Inflammatory macrophage treated with lipopolysaccharide for 4 hours (primary cell): ENCODE measurements around the gene HEXIM1.

ENCODE experiments used
- DNase-seq: peaks from one replicate; pipeline ENCODE4 v3.0.0-alpha.2; 2020

Gene HEXIM1

GRCh38 chr17:45147581-45148182 is 593 bp upstream of the HEXIM1 start:
- peak; percentile 93 for DNase-seq

GRCh38 chr17:45149037-45149668 is 878 bp downstream of the HEXIM1 start:
- peak; percentile 75 for DNase-seq

GRCh38 chr17:45149669-45150664 is 1.7 kb downstream of the HEXIM1 start:
- DNase-seq: peak; percentile 52

- DNase-seq: peak; percentile 51
Observed at GRCh38 chr17:45150911-45151809, 2.9 kb downstream of the HEXIM1 start.

- DNase-seq: no peak
Observed at GRCh38 chr17:45155029-45155428, 6.8 kb downstream of the HEXIM1 start.

- no peak for DNase-seq
Observed at GRCh38 chr17:45155483-45155882, 7.2 kb downstream of the HEXIM1 start.

- no peak for DNase-seq
Observed at GRCh38 chr17:45156242-45156641, 8.0 kb downstream of the HEXIM1 start.

- peak; percentile 59 for DNase-seq
Observed at GRCh38 chr17:45160447-45161287, 12.4 kb downstream of the HEXIM1 start.

GRCh38 chr17:45161288-45162024 is 13.2 kb downstream of the HEXIM1 start, which contains the start of gene HEXIM2:
Gene HEXIM2 (plus strand): TSS chr17:45161875. CDS start chr17:45162794, 919 bp downstream.
- DNase-seq: peak; percentile 100

- DNase-seq: no peak
Observed at GRCh38 chr17:45162025-45162687, 13.9 kb downstream of the HEXIM1 start.

- DNase-seq: no peak
Observed at GRCh38 chr17:45164734-45165269, 16.5 kb downstream of the HEXIM1 start.

- no peak for DNase-seq
Observed at GRCh38 chr17:45168991-45169752, 20.9 kb downstream of the HEXIM1 start.

- DNase-seq: no peak
Observed at GRCh38 chr17:45170280-45170930, 22.1 kb downstream of the HEXIM1 start.

GRCh38 chr17:45170931-45171337 is 22.7 kb downstream of the HEXIM1 start:
- DNase-seq: peak; percentile 84

- DNase-seq: peak; percentile 48
Observed at GRCh38 chr17:45171338-45172231, 23.3 kb downstream of the HEXIM1 start.

GRCh38 chr17:45172232-45172540 is 23.9 kb downstream of the HEXIM1 start:
- DNase-seq: no peak

GRCh38 chr17:45172541-45173286 is 24.4 kb downstream of the HEXIM1 start:
- peak; percentile 42 for DNase-seq
